GM12878 (cell line): ENCODE measurements around the gene RGS19. TPM values are rescaled to one million over a fixed set of nuclear protein-coding genes. Genes with fewer than 3 reads are reported as not detected.

Experiments
- CEBPB ChIP-seq, 2 experiments: fragments of 150-350 bp in 1 of 2; IDR thresholded peaks; 2 replicates each; pipeline ENCODE4 v1.6.1; 2012 to 2014; ENCODE audit warnings: low read depth in 2 of 2, low read length in 2 of 2, borderline replicate concordance in 1 of 2, inconsistent platforms in 1 of 2
- FOXM1 ChIP-seq: IDR thresholded peaks from 2 replicates; pipeline ENCODE4 v1.6.1; 2012; ENCODE audit warnings: low read depth, mild to moderate bottlenecking, inconsistent platforms, low read length, moderate library complexity
- IKZF1 ChIP-seq: fragments of 450-650 bp; conservative IDR thresholded peaks from 2 replicates; pipeline ENCODE4 v1.6.1; 2017; ENCODE audit warnings: antibody characterized with exemption, mild to moderate bottlenecking
- IKZF2 ChIP-seq, 2 experiments: fragments of 450-650 bp; IDR thresholded peaks; 2 replicates each; pipeline ENCODE4 v1.6.1; 2017; ENCODE audit warnings: mild to moderate bottlenecking in 2 of 2, moderate library complexity in 2 of 2
- MTA2 ChIP-seq: fragments of 450-650 bp; IDR thresholded peaks from 2 replicates; pipeline ENCODE4 v1.6.1; 2016; ENCODE audit warnings: low read depth, mild to moderate bottlenecking, moderate library complexity
- SMAD5 ChIP-seq: IDR thresholded peaks from 2 replicates; pipeline ENCODE4 v1.6.1; 2016; ENCODE audit warnings: antibody characterized with exemption, low read depth
- SRF ChIP-seq, 2 experiments: IDR thresholded peaks; 2 replicates each; pipeline ENCODE4 v1.6.1; 2011; ENCODE audit warnings: low read depth in 2 of 2, low read length in 2 of 2, mild to moderate bottlenecking in 1 of 2, moderate library complexity in 1 of 2
- STAT1 ChIP-seq: fragments of 450-650 bp; conservative IDR thresholded peaks from 2 replicates; pipeline ENCODE4 v1.6.1; 2014; ENCODE audit warnings: antibody characterized with exemption, mild to moderate bottlenecking
- ZNF217 ChIP-seq: fragments of 450-650 bp; IDR thresholded peaks from 2 replicates; pipeline ENCODE4 v1.6.1; 2017; ENCODE audit warnings: antibody characterized with exemption, mild to moderate bottlenecking
- polyA plus RNA-seq, 11 experiments: library from polyadenylated mRNA; depleted of rRNA in 4 of 11; unstranded in 6 of 11; stranded (reverse) in 5 of 11; fragments of >200 nt; fragmentation: Nextera tagmentation in 4 of 11; fragmentation: Illumina TruSeq in 1 of 11; extraction: Ambion mirVana in 4 of 11; extraction: Trizol in 1 of 11; gene quantifications; 1 replicate in 1 of 11; 2 replicates in 10 of 11; pipeline versions ENCODE4 v1.2.1 to v1.2.3, GENCODE V29; 2011 to 2016; ENCODE audit warnings: inconsistent platforms in 2 of 11, missing spikeins in 2 of 11, low read depth in 1 of 11
- total RNA-seq, 4 experiments: library from RNA; depleted of rRNA in 3 of 4; stranded (reverse); fragments of >200 nt in 3 of 4; fragmentation: Illumina TruSeq in 1 of 4; extraction: Trizol in 1 of 4; gene quantifications; 2 replicates each; pipeline versions ENCODE4 v1.2.1 to v1.2.3, GENCODE V29; 2013 to 2021
- TF ChIP-seq, protein P1 (sequence below): fragments of 150-350 bp; IDR thresholded peaks from 2 replicates; pipeline ENCODE4 v1.6.1; 2014; ENCODE audit warnings: mild to moderate bottlenecking, low read depth, low read length
- TF ChIP-seq, protein P2 (sequence below): fragments of 450-650 bp; IDR thresholded peaks from 2 replicates; pipeline ENCODE4 v1.6.1; 2017; ENCODE audit warnings: low read depth, mild to moderate bottlenecking, moderate library complexity

The RGS19 gene
- total and polyA plus RNA-seq, 10 of the 15 experiments (the other 5 are each of a cell fraction or from before 2014, with no cell fraction given) = 0.82 to 62.4 (median 39.8) TPM

GRCh38 chr20:64095927-64096326, 16.6 kb upstream of the RGS19 start (continued):
- TF ChIP-seq, protein P1, sequence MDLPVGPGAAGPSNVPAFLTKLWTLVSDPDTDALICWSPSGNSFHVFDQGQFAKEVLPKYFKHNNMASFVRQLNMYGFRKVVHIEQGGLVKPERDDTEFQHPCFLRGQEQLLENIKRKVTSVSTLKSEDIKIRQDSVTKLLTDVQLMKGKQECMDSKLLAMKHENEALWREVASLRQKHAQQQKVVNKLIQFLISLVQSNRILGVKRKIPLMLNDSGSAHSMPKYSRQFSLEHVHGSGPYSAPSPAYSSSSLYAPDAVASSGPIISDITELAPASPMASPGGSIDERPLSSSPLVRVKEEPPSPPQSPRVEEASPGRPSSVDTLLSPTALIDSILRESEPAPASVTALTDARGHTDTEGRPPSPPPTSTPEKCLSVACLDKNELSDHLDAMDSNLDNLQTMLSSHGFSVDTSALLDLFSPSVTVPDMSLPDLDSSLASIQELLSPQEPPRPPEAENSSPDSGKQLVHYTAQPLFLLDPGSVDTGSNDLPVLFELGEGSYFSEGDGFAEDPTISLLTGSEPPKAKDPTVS = no peak
- TF ChIP-seq IKZF1 (peak; percentile 37; the same call in 1 of the 2 replicates), CEBPB (IDR thresholded peaks at IDR 0.05; ENCODE audit: borderline replicate concordance in 1 of 2, low read depth in 2 of 2, low read length in 2 of 2) (no peak), IKZF2 (IDR thresholded peaks at IDR 0.05) (0 out of 4 replicates have a peak, but pooled peaks of 1 of the 2 experiments have one; percentile 22), MTA2 (no peak), ZNF217 (no peak), FOXM1 (no peak), STAT1 (no peak), SRF (IDR thresholded peaks at IDR 0.05; ENCODE audit: low read depth in 2 of 2, low read length in 2 of 2) (no peak), SMAD5 (no peak)
- TF ChIP-seq, protein P2, sequence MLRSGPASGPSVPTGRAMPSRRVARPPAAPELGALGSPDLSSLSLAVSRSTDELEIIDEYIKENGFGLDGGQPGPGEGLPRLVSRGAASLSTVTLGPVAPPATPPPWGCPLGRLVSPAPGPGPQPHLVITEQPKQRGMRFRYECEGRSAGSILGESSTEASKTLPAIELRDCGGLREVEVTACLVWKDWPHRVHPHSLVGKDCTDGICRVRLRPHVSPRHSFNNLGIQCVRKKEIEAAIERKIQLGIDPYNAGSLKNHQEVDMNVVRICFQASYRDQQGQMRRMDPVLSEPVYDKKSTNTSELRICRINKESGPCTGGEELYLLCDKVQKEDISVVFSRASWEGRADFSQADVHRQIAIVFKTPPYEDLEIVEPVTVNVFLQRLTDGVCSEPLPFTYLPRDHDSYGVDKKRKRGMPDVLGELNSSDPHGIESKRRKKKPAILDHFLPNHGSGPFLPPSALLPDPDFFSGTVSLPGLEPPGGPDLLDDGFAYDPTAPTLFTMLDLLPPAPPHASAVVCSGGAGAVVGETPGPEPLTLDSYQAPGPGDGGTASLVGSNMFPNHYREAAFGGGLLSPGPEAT = 0 out of 2 replicates have a peak, but pooled peaks have one; percentile 17
